ENCODE measurements around the gene AKT3.

- TF ChIP-seq EZH2 (IDR thresholded peaks at IDR 0.05; ENCODE audit: borderline replicate concordance) (no peak), CTCF (IDR thresholded peaks at IDR 0.05; ENCODE audit: poor library complexity) (no peak), EZH2phosphoT487 (IDR thresholded peaks at IDR 0.05; ENCODE audit: low read depth, severe bottlenecking, unreplicated experiment) (no peak)
Measured at GRCh38 chr1:243585982-243586381, 264.1 kb downstream of the AKT3 start.
